GM21825 (cell line): ENCODE results near the gene RHEBL1.

Source experiments
- ATAC-seq: cut with Tn5 transposase; IDR thresholded peaks from one replicate; pipeline ENCODE4 v1.9.1; 2021; ENCODE audit warnings: mild to moderate bottlenecking, moderate library complexity; ENCODE audit not compliant: unreplicated experiment

The RHEBL1 gene

GRCh38 chr12:49022558-49023178, 47.1 kb downstream of the RHEBL1 start:
- no peak for ATAC-seq

GRCh38 chr12:49021292-49021915, 48.4 kb downstream of the RHEBL1 start:
- no peak for ATAC-seq

GRCh38 chr12:49020441-49020840, 49.3 kb downstream of the RHEBL1 start:
- no peak for ATAC-seq

- ATAC-seq: no peak
These were observed 50.1 kb downstream of the RHEBL1 start for GRCh38 chr12:49019443-49020324.

GRCh38 chr12:49019120-49019430, 50.7 kb downstream of the RHEBL1 start:
- peak; percentile 14 for ATAC-seq

- peak; percentile 89 for ATAC-seq
These were observed 51.3 kb downstream of the RHEBL1 start, which contains the start of gene PRKAG1 for GRCh38 chr12:49018261-49019119. Gene PRKAG1, minus strand, starts transcription at chr12:49018776. Its CDS starts 36 bp downstream, at chr12:49018740.

- ATAC-seq: peak; percentile 17
These were observed 51.9 kb downstream of the RHEBL1 start for GRCh38 chr12:49017891-49018260.

- ATAC-seq: no peak
These were observed 54.6 kb downstream of the RHEBL1 start for GRCh38 chr12:49015196-49015595.
